ENCODE results near the gene TNFRSF4.

DNA sequence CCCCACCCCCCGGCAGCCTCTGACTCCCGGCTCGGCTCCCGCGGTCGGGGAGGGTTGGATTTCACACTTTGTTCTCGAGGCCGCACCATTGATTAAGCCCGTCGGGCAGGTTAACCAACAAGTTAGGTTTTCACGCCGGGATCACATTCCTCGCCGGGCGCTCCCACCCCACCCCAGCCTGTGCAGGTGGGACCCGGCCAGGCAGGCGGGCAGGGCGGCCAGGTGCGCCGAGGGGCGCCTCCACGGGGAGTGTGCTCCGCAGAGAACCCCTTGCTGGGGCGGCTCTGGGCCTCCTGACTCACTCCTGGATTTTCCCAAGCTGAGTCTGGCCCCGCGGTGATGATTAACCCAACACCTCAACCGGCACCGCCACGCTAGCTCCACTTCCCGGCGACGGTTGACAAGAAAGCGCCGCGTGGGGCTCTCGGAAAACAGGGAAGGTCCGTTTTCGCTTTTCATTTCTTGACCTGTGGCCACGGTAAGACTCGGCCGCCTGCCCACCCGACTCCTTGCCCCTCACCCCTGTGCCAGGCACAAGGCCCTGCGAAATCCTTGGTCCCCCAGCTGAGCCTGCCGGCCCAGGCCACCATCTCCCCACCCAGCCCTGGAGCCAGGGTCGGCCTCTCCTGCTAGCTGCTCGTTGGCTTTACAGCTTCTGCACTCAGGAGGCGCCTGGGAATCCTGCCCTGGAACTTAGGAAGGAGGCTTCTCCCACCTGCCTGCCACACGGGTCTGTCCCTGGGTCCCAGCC is 49.1 kb downstream of the TNFRSF4 start:
- TF ChIP-seq, protein P1, sequence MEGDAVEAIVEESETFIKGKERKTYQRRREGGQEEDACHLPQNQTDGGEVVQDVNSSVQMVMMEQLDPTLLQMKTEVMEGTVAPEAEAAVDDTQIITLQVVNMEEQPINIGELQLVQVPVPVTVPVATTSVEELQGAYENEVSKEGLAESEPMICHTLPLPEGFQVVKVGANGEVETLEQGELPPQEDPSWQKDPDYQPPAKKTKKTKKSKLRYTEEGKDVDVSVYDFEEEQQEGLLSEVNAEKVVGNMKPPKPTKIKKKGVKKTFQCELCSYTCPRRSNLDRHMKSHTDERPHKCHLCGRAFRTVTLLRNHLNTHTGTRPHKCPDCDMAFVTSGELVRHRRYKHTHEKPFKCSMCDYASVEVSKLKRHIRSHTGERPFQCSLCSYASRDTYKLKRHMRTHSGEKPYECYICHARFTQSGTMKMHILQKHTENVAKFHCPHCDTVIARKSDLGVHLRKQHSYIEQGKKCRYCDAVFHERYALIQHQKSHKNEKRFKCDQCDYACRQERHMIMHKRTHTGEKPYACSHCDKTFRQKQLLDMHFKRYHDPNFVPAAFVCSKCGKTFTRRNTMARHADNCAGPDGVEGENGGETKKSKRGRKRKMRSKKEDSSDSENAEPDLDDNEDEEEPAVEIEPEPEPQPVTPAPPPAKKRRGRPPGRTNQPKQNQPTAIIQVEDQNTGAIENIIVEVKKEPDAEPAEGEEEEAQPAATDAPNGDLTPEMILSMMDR (IDR thresholded peaks at IDR 0.05), result no peak
- TF ChIP-seq POLR2A (IDR thresholded peaks at IDR 0.05; ENCODE audit: low read depth), result no peak

Data from esophagus muscularis mucosa (tissue), 3 donors.